GM21390 (cell line): ENCODE measurements around the gene SLC35F4.
"Not testable (repeated sequence)": the region's sequence is repeated elsewhere in the genome, so short reads cannot be mapped to it uniquely, and the experiment has no call there.

Source experiments
- ATAC-seq: cut with Tn5 transposase; IDR thresholded peaks from one replicate; pipeline ENCODE4 v1.9.1; 2021; ENCODE audit not compliant: unreplicated experiment

Gene SLC35F4

DNA sequence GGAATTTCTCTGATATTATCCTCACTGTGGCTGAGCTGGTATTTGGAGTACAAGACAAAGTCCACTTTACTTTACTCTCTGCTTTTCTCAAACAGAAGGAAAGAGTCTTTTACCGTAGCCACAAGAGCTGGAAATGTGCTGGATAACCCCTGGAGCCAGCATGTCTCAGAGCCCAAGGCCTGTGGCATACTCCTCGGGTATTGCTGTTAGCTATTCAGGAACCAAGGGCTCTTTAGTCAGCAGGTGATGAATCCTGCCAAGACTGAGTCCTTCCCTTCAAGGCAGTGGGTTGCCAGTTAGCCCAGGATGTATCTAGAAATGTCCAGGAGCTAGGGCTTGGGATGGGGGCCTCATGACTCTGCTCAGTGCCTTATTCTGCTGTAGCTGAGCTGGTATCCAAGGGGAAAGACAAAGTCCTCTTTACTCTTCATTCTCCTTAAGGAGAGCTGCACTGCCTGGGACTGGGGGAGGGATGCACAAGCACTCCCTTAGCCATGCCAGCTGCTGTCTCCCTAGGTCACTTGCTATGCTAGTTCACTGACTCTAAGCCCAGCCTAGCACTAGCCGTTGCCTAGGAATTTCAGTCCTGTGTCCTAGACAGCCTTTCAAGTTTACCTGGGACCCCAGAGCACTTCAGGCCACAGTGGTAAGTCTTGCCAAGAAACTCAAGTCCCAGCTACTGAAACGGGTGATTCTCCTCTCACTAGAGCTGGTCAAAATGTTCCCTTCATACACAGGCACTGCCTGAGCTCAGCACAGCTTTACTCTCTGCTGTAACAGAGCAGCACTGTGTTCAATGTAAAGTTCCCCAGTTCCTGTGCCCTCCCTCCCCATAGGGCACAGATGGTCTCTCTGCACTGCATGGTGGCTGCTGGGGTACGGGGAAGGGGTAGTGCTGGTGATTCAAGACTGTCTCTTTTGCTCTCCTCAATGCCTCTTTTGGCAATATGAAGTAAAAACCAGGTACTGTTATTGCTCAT, 136.4 kb downstream of the SLC35F4 start:
- ATAC-seq = no peak

DNA sequence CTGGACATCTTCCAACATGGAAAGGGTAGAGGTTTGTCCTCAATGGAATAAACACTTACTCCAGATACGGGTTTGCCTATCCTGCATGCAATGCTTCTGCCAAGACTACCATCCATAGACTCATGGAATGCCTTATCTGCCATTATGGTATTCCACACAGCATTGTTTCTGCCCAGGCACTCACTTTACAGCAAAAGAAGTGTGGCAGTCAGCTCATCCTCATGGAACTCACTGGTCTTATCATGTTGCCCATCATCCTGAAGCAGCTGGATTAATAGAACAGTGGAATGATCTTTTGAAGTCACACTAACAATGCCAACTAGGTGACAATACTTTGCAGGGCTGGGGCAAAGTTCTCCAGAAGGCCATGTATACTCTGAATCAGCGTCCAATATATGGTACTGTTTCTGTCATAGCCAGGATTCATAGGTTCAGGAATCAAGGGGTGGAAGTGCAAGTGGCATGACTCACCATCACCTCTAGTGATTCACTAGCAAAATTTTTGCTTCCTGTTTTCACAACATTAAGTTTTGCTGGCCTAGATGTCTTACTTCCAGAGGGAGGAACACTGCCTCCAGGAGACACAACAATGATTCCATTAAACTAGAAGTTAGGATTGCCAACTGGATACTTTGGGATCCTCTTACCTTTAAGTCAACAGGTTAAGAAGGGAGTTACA, 140.4 kb downstream of the SLC35F4 start:
- ATAC-seq = no peak

DNA sequence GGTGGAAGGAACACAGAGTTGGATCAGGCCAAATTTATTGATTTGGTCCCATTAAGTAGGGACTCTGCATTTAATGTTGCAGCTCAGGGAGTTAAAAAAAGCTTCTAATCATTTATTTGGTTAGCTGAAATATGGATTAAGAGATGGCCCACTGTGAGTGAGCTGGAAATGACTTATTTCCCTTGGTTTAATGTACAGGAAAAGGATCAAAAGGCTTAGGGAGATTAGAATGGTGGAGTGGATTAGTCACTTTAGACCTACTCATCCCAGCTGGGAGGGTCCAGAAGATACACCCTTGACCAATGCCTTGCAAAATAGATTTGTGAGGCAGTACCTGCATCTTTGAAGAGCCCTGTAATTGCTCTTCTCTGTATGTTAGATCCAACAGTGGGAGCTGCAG, 143.8 kb downstream of the SLC35F4 start:
- ATAC-seq = not testable (repeated sequence)

DNA sequence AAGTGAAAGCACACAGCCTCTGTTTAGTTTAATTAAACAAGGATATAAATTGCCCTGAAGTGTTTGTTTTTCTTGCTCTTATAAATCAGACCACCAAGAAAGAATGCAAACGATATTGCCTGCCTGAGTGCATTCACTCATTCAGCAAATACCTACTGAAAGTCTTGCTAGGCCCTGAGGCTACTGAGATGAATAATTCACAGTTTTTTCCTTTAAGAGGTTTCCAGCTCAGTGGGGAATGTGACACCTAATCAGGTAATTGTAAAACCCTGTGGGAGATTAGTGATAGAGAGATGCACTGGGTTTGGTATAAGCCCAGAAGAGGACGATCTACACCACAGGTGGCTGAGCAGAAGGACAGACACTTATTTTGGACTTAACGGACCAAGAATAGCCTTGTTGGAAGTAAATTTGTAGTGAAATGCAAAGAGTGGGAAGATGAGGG, 151.4 kb downstream of the SLC35F4 start:
- ATAC-seq = no peak

DNA sequence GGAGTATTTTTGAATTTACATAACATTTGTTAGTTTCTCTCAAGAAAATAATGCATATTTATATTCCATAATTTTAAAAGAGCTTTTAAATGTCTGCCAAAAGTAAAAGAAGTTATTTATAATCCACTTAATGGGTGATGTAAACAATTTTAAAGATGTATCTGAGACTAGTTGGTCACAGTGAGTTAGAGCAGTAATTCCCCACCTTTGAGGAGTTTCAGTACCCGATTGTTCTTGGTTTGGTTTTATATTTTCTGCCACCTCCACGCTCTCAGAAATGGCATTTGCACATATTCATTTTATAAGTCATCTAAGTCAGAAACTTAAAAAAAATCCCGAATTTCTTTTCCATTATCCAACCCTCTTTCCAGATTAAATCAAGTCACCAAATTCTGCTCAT, 153.2 kb downstream of the SLC35F4 start:
- no peak for ATAC-seq

DNA sequence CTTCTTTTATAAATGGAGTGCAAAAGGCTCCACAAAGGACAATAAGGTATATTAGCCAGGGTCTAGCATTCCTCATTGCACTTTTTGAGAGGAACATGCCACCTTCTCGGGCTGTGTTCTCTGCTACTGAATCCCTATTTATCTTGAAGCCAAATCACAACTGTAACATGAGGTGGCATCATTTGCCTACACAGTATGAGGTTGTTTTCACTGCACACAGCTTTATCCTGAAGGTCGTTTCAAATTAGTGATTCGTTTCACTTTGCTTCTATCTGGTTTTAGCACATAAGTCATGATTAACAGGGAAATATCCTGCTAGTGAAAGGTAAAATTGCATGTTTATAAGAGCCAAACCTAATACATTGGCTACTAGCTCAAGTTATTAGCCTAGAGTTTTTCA, 153.8 kb downstream of the SLC35F4 start:
- no peak for ATAC-seq

DNA sequence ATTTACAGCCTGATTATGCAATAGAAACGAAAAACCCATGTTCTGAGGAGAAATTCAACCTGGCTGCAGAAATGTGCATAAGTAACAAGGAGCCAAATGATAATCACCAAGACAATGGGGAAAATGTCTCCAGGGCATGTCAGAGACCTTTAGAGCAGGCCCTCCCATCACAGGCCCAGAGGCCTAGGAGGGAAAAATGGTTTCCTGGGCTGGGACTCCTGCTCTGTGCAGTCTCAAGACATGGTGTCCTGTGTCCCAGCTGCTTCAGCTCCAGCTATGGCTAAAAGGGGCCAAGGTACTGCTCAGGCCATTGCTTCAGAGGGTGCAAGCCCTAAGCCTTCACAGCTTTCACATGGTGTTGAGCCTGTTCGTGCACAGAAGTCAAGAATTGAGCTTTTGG, 156.0 kb downstream of the SLC35F4 start:
- ATAC-seq = no peak

DNA sequence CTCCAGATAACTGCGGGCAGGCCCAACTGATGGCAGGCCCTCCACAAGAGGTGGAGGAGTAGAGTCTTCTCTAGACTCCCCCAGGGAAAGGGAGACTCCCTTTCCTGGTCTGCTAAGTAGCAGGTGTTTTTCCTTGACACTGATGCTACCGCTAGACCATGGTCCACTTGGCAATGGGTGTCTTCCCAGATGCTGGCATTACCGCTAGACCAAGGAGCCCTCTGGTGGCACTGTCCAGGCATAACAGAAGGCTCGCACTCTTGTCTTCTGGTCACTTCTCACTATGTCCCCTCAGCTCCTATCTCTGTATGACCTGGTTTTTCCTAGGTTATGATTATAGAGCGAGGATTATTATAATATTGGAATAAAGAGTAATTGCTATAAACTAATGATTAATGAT, 156.8 kb downstream of the SLC35F4 start:
- ATAC-seq = not testable (repeated sequence)

DNA sequence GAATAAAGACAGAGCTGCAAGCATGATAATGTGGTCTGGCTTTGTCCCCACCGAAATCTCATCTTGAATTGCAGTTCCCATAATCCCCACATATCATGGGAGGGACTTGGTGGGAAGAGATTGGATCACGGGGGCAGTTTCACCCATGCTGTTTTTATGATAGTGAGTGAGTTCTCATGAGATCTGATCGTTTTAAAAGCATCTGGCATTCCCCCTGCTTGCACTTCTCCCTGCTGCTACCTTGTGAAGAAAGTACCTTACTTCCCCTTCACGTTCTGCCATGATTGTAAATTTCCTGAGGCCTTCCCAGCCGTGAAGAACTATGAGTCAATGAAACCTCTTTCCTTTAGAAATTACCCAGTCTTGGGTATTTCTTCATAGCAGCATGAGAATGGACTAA, 158.7 kb downstream of the SLC35F4 start:
- ATAC-seq = no peak

DNA sequence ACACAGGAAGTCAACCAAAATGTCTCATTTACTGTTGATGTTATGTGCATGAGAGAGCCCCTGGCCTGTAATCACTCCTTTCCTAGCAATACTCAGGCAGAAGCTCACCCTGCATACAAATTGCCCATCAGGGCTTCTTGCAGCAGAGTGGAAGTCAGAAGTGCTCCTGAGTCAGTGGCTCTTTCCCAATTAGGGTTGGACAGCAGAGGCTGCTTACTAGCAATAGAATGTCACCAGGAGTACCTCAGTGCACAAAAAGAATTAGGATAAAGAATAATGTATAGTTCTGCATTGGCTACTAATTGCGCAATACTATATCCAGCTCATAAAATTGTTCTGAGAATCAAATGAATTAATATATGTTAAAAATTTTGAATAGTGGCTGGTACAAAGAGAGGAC, 161.1 kb downstream of the SLC35F4 start:
- no peak for ATAC-seq

DNA sequence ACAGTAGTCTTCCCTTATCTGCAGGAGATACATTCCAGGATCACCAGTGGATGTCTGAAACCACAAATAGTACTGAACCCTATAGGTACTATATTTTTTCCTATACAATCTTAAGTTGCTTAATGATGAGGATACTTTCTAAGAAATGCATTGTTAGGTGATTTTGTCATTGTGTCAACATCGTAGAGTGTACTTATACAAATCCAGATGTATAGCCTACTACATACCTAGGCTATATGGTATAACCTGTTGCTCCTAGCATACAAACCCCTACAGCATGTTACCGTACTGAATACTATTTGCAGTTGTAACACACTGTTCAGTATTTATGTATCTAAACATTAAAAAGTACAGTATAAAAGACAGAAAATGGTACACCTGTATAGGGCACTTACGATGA, 165.9 kb downstream of the SLC35F4 start:
- no peak for ATAC-seq

DNA sequence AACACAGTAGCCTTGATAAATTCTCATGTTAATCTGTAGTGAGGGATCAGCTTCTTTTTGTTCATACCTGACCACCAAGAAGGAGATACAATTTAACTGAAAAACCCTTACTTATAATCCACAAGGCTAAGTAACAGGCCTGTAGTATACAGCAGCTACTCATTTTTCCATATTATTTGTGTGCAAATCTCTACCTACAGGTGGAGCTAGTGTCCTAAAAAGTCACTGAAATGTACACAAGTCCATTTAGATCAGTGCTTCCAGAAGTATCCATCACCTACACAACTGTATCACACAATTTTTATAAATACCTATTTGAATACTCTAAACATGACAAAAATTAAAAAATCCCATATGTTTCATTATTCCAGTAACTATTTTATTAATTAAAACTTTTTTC, 173.2 kb downstream of the SLC35F4 start:
- no peak for ATAC-seq

DNA sequence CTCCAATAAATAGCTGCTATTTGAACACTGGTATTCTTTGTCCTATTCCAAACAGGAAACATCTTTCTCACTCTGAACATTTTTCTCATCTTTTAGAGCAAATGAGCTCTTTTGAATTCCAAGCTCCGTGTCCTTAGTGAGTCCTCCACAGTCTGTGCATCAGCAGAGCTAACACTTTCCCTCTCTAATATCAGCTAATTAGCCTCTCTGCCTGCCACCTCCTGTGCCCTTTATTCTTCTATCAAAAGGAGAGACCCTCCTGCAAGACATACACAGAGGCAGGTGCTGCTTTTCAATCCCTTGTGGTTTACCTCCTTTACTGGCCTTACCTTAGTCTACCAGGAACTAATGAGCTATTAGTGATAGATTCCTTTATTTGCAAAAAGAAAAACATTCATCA, 178.5 kb downstream of the SLC35F4 start:
- no peak for ATAC-seq

DNA sequence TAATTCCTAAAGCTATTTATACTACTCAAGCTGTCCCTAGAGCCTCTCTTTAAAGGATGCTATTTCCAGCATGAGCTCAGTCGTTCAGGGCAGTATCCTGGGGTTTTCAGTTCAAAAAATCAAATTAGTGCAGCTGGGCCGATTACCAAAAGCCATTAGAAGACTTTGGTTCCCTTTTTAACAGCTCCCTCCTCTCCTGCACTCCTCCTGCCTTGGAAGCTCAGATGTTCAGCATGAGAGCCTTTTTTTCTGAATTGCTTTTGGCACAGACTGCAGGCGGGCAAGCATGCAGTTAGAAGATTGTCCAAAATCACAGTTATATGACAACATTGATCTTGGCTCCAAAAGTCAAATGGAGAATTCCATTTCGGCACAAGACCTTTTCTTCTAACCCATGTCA, 179.6 kb downstream of the SLC35F4 start:
- no peak for ATAC-seq

DNA sequence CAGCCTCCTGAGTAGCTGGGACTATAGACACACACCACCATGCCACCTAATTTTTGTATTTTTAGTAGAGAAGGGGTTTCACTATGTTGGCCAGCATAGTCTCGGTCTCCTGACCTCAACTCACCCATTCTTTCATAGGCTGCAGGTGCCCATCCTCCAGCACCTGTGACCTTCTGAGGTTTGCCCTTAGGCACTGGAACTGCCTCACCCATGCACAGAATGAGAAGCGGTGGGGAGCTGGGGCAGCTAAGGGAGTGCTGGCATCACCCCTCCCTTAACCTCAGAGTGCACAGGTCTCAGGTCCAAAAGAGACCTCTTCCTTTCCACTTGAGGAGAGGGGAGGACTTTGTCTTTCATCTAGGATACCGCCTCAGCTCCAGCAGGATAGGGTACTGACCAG, 194.9 kb downstream of the SLC35F4 start:
- ATAC-seq = no peak

DNA sequence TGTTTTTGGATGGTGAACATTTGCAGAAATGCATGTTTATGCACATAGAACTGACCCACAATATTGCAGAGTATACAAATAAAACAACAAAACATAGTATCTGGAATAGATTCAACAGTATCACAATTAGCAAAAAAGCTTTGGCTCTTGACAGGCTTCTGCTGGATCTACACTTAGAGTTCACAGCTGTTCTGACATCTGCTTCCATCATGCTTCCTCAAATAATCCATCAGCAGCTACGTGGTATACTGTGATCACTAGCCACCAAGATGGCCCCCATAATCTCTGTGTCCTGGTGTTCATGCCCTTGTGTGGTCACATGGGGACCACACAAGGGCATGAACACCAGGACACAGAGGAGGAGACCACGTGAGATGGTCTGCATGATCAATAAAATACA, 205.7 kb downstream of the SLC35F4 start:
- ATAC-seq = no peak

DNA sequence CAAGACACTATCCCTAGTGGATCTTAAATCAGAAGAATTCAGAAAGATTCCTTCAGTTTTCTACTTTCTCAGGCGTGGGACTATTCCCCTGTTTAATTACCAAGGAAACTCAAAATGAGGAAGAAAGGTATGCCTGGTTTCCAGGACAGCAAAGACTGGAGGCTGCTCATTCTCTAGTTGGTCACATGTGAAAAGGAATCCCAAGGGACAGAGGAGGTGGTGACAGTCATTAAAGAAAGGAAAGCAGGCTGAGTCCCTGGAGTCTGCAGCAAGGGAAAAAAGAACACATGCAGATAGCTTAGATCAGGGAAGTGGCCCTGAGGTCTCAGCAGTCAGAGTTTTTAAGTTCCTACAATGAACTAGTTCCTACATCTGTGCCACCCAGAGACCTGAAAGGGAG, 206.8 kb downstream of the SLC35F4 start:
- ATAC-seq = no peak

DNA sequence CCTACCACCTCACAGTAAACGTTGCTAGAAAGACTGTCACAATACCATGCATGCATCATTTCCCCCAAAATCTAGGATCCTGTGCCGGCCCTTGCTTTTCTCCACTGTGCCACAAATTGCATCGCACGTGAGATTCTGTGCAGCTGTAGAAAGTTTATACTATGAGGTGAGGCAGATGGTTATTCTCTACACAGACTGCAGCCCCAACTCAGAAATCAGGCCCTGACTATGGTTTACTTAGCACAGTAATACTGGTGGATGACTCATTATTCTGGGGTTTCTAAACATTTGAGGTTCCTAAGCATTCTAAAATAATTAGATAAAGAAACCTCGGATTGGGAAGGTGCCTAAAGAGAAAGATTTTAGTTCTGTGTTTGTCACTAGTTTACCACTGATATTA, 208.4 kb downstream of the SLC35F4 start:
- no peak for ATAC-seq

DNA sequence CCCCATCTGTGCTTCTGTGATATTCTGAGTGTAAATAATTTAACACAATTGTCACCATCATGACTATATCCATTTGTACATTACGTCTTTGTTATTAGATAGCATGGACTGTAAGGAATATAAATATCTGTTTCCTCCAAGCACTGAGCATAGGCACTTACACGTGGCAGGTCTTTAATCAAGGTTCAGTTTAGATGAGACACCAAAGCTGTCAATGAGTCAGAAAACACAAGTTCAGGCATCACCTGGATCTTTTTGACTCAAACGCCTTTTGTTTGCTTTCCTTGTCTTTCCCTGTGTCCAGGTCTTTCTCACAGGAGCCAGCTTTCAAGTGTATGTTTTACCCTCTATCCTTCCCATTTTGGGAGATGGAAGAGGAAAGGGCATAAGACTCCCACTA, 209.0 kb downstream of the SLC35F4 start:
- ATAC-seq = no peak

DNA sequence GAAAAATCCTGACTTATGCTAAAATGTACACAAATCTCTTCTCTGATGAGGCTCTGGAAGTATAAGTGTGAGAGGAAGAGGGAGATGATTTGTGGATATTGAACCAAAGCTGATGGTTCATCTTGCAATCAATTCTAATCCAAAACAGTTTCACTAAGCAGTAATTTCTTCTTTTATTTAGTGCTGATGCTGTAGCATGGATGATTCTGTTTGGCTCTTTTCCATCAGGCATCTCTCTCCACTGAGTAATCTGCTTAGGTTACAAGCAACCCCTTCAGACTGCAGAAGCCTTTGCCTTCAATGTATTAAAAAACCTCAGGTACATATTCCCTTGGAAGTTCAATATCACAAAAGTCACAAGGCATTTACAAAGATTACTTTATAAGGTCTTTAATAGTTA, 213.1 kb downstream of the SLC35F4 start:
- no peak for ATAC-seq

DNA sequence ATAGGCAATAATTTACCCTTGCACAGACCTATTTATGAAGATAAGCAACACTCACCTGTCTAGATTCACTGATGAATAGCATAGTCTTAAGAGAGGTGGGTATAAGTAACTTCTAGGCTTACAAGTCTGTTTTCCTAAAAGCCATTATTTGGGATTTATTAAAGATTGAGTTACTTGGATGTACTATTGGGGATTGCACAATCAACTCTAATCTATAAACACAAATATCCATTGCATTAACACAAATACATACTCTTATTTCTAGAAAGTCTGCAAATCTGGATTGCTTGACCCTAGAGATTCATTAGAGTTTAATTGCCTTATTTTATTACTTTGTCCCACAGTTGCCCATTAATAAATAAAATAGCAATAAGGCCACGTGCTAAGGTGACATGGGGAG, 224.1 kb downstream of the SLC35F4 start:
- no peak for ATAC-seq

DNA sequence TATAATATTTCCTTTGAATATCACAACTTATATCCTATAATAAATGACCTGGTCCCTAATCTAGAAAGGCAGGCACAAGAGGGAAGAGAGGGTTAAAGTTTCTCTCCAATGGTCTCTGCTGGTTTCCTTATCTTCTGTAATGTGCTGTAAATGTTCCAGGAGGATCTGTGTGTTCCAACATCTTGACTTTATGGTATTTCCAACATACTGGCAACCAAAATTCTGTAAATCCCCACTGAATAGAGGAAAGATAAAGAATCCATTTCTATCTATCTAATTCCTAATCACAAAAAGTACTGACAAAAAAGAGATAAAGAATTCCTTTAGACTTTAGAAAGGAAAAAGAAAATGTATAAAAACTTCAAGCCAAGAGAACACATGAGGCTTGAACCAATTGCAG, 225.9 kb downstream of the SLC35F4 start:
- ATAC-seq = no peak
